Activated CD8-positive, alpha-beta T cell treated with anti-CD3 and anti-CD28 coated beads for 36 hours (primary cell): ENCODE data around the gene HOXD11. TPM values are rescaled to one million over a fixed set of nuclear protein-coding genes. Genes with fewer than 3 reads are reported as not detected.
A peak's percentile ranks its signal among the peaks of the same experiment; 100 is the strongest.

Experiments
- ATAC-seq: fragments of 200-7000 bp; cut with Tn5 transposase; one replicate; pipeline ENCODE4 v1.10.0; 2021; ENCODE audit warnings: mild to moderate bottlenecking, moderate library complexity
- CTCF ChIA-PET: fragments of 350-600 bp; sonication (Branson Sonifier 250); formaldehyde crosslinking; loops from one replicate; lab custom pipeline; 2021; ENCODE audit warnings: antibody characterized with exemption; lab: Charles Lee
- POLR2A ChIA-PET: fragments of 350-600 bp; sonication (Branson Sonifier 250); formaldehyde crosslinking; loops from one replicate; lab custom pipeline; 2021; ENCODE audit warnings: antibody characterized with exemption; lab: Charles Lee
- DNase-seq: peaks from one replicate; pipeline ENCODE4 v3.0.0-alpha.2; 2020
- H3K27ac Mint-ChIP-seq: one replicate; pipeline ENCODE4 v1.8.0; 2021; ENCODE audit warnings: mild to moderate bottlenecking, mixed read lengths
- H3K27me3 Mint-ChIP-seq: one replicate; pipeline ENCODE4 v1.8.0; 2021; ENCODE audit warnings: mixed read lengths
- H3K36me3 Mint-ChIP-seq: one replicate; pipeline ENCODE4 v1.8.0; 2021; ENCODE audit warnings: low read depth, mixed read lengths
- H3K4me1 Mint-ChIP-seq: one replicate; pipeline ENCODE4 v1.8.0; 2021; ENCODE audit warnings: low read depth, mixed read lengths
- H3K4me3 Mint-ChIP-seq: one replicate; pipeline ENCODE4 v1.8.0; 2021; ENCODE audit warnings: mild to moderate bottlenecking, moderate library complexity, mixed read lengths
- H3K9me3 Mint-ChIP-seq: one replicate; pipeline ENCODE4 v1.8.0; 2021; ENCODE audit warnings: mixed read lengths
- CTCF ChIP-seq: fragments of 200-600 bp; IDR thresholded peaks from one replicate; pipeline ENCODE4 v1.8.0; 2022; ENCODE audit warnings: antibody characterized with exemption, mild to moderate bottlenecking
- intact Hi-C: fragments of 100-400 bp; cut with micrococcal nuclease; formaldehyde crosslinking; loops from one replicate; pipeline ENCODE4 v1.10.0; 2022
- total RNA-seq, 2 experiments: library from RNA; stranded (reverse); gene quantifications; one replicate each; pipeline ENCODE4 v1.2.3, GENCODE V29; 2021

The HOXD11 gene
- total RNA-seq, 2 experiments from 2014 or later = not detected

GRCh38 chr2:176097820-176098365, 9.2 kb upstream of the HOXD11 start:
- no peak overlapping the region for H3K27ac Mint-ChIP-seq
- intact Hi-C loops = loop anchor here (1.0 to 5.0 kb wide), 2 partner anchors 408 to 731 kb away; no protein-coding TSS in a partner anchor
- DNase-seq (no peak), ATAC-seq (no peak)
- H3K27me3 Mint-ChIP-seq = peaks cover 89% of the 10 kb centered on the region
- H3K9me3 Mint-ChIP-seq = no peaks in the 10 kb centered on the region
- ChIA-PET POLR2A (interaction anchor here (0.5 kb wide), 1 partner anchor 458 kb away, joined by 3 read pairs; no protein-coding TSS in a partner anchor), CTCF (interaction anchor here (0.6 to 6.1 kb wide), 29 partner anchors 8 to 1057 kb away, joined by 3 to 94 read pairs (median 4); no protein-coding TSS in a partner anchor)
- H3K4me1 Mint-ChIP-seq = peaks cover 14% of the 10 kb centered on the region
- H3K4me3 Mint-ChIP-seq = peak overlapping the region; percentile 35
- H3K36me3 Mint-ChIP-seq = no peaks in the 10 kb centered on the region
- no peak for TF ChIP-seq CTCF

GRCh38 chr2:176098366-176099158, 8.5 kb upstream of the HOXD11 start:
- peaks cover 14% of the 10 kb centered on the region for H3K4me1 Mint-ChIP-seq
- CTCF ChIA-PET = interaction anchor here (0.6 to 6.1 kb wide), 23 partner anchors 8 to 1058 kb away, joined by 3 to 94 read pairs (median 4); no protein-coding TSS in a partner anchor
- no peaks in the 10 kb centered on the region for H3K9me3 Mint-ChIP-seq
- TF ChIP-seq CTCF = no peak
- no peaks in the 10 kb centered on the region for H3K36me3 Mint-ChIP-seq
- H3K27me3 Mint-ChIP-seq = peaks cover 87% of the 10 kb centered on the region
- DNase-seq (no peak), ATAC-seq (no peak)
- H3K4me3 Mint-ChIP-seq = no peak overlapping the region
- no peak overlapping the region for H3K27ac Mint-ChIP-seq
- intact Hi-C loops = loop anchor here (5.0 kb wide), 1 partner anchor 731 kb away; no protein-coding TSS in a partner anchor
- POLR2A ChIA-PET = interaction anchor here (0.5 kb wide), 1 partner anchor 458 kb away, joined by 3 read pairs; no protein-coding TSS in a partner anchor

GRCh38 chr2:176099159-176099727, 7.8 kb upstream of the HOXD11 start:
- no peak for ATAC-seq
- Mint-ChIP-seq H3K36me3 (no peaks in the 10 kb centered on the region), H3K4me3 (no peak overlapping the region), H3K9me3 (no peaks in the 10 kb centered on the region), H3K27me3 (peaks cover 87% of the 10 kb centered on the region), H3K27ac (no peak overlapping the region), H3K4me1 (peaks cover 17% of the 10 kb centered on the region)
- CTCF ChIA-PET = interaction anchor here (1.1 to 6.1 kb wide), 3 partner anchors 11 to 410 kb away, joined by 3 to 94 read pairs (median 17); no protein-coding TSS in a partner anchor
- intact Hi-C loops = loop anchor here (5.0 kb wide), 1 partner anchor 732 kb away; no protein-coding TSS in a partner anchor
- TF ChIP-seq CTCF = no peak
- DNase-seq = no peak
- POLR2A ChIA-PET = no interaction called here

- no peak for TF ChIP-seq CTCF
- peaks cover 21% of the 10 kb centered on the region for H3K4me1 Mint-ChIP-seq
- H3K9me3 Mint-ChIP-seq = no peaks in the 10 kb centered on the region
- no peak within 1 kb of the TSS for H3K27ac Mint-ChIP-seq
- intact Hi-C loops = loop anchor here (5.0 kb wide), 1 partner anchor 733 kb away; no protein-coding TSS in a partner anchor
- no peaks in the 10 kb centered on the region for H3K36me3 Mint-ChIP-seq
- H3K4me3 Mint-ChIP-seq = no peak within 1 kb of the TSS
- ChIA-PET CTCF (interaction anchor here (6.1 kb wide), 1 partner anchor 411 kb away, joined by 94 read pairs; no protein-coding TSS in a partner anchor), POLR2A (no interaction called here)
- no peak for DNase-seq
- ATAC-seq = no peak
- peaks cover 89% of the 10 kb centered on the region for H3K27me3 Mint-ChIP-seq
These were observed 7.1 kb upstream of the HOXD11 start, which contains the start of gene HOXD12 for GRCh38 chr2:176099728-176100546. HOXD12 (plus strand) TSS chr2:176099795; CDS start chr2:176099802, 7 bp downstream.
